SU-DHL-6 (cell line): ENCODE data around the gene DHX15.

ENCODE experiments used
- EZH2phosphoT487 ChIP-seq: fragments of 200-600 bp; sonication (generic), shearing (Covaris generic); conservative IDR thresholded peaks from 2 replicates; pipeline ENCODE4 v1.6.1; 2018; ENCODE audit warnings: mild to moderate bottlenecking, antibody characterized with exemption, low read length, moderate library complexity, mixed read lengths
- TF ChIP-seq, protein P1 (sequence below): fragments of 200-600 bp; sonication (generic); IDR thresholded peaks from one replicate; pipeline ENCODE4 v1.5.1; 2017; ENCODE audit warnings: antibody characterized with exemption, mild to moderate bottlenecking, low read length, moderate library complexity; ENCODE audit not compliant: insufficient read depth, poor library complexity, severe bottlenecking

DNA sequence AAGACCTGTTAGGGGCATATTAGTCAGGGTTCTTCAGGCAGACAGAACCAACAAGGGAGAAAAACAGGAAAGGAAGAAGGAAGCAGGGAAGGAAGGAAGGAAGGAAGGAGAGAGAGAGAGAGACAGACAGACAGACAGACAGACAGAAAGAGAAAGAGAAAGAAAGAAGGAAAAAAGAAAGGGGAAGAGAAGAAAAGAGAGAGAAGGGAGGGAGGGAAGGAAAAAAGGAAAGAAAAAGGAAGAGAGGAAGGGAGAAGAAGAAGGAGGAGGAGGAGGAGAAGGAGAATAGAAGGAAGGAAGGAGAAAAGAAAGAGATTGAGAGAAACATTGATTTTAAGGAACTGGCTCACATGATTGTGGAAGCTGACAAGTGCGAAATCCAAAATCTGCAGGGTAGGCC lies 89.0 kb downstream of the DHX15 start:
- TF ChIP-seq, protein P1, sequence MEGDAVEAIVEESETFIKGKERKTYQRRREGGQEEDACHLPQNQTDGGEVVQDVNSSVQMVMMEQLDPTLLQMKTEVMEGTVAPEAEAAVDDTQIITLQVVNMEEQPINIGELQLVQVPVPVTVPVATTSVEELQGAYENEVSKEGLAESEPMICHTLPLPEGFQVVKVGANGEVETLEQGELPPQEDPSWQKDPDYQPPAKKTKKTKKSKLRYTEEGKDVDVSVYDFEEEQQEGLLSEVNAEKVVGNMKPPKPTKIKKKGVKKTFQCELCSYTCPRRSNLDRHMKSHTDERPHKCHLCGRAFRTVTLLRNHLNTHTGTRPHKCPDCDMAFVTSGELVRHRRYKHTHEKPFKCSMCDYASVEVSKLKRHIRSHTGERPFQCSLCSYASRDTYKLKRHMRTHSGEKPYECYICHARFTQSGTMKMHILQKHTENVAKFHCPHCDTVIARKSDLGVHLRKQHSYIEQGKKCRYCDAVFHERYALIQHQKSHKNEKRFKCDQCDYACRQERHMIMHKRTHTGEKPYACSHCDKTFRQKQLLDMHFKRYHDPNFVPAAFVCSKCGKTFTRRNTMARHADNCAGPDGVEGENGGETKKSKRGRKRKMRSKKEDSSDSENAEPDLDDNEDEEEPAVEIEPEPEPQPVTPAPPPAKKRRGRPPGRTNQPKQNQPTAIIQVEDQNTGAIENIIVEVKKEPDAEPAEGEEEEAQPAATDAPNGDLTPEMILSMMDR = no peak
- no peak for TF ChIP-seq EZH2phosphoT487
